Cardiac muscle cell (in vitro differentiated cells and primary cell): Measurements from ENCODE around the gene KCNMB4. TPM values are rescaled to one million over a fixed set of nuclear protein-coding genes. Genes with fewer than 3 reads are reported as not detected.

ENCODE experiments used
- DNase-seq, 2 donors: peaks; one replicate each; pipeline versions ENCODE4 v3.0.0 to v3.0.0-alpha.2; 2010 to 2017; ENCODE audit warnings: low read depth in 1 of 2, low spot score in 1 of 2
- H3K27ac ChIP-seq: fragments of 200-600 bp; sonication (generic); 2 replicates; pipeline ENCODE4 v1.5.1; 2016
- H3K27me3 ChIP-seq: fragments of 200-600 bp; sonication (generic); 2 replicates; pipeline ENCODE4 v1.6.0; 2016; ENCODE audit warnings: control low read depth
- H3K36me3 ChIP-seq: fragments of 200-600 bp; sonication (generic); 2 replicates; pipeline ENCODE4 v1.5.1; 2016; ENCODE audit warnings: control low read depth
- H3K4me1 ChIP-seq: fragments of 200-600 bp; sonication (generic); 2 replicates; pipeline ENCODE4 v1.8.1; 2017; ENCODE audit warnings: low read depth, mild to moderate bottlenecking, mixed run types
- H3K4me3 ChIP-seq: fragments of 200-600 bp; sonication (generic); 2 replicates; pipeline ENCODE4 v1.5.1; 2016; ENCODE audit warnings: mild to moderate bottlenecking
- H3K9me3 ChIP-seq: fragments of 200-600 bp; sonication (generic); 2 replicates; pipeline ENCODE4 v1.5.1; 2017; ENCODE audit warnings: low read depth, mild to moderate bottlenecking, control low read depth
- polyA plus RNA-seq: library from polyadenylated mRNA; unstranded; fragments of >200 nt; fragmentation: Nextera tagmentation; extraction: Ambion mirVana; gene quantifications from 2 replicates; pipeline ENCODE4 v1.2.1, GENCODE V29; 2016
- total RNA-seq: library from RNA; depleted of rRNA; stranded (reverse); fragments of >200 nt; gene quantifications from 2 replicates; pipeline ENCODE4 v1.2.3, GENCODE V29; 2016
- TF ChIP-seq, protein P1 (sequence below): IDR thresholded peaks from 2 replicates; pipeline ENCODE4 v1.5.1; 2012; ENCODE audit warnings: low read depth, mild to moderate bottlenecking, low read length

KCNMB4 gene
- total and polyA plus RNA-seq, 2 experiments from 2014 or later = 22.4 to 22.8 TPM

GRCh38 chr12:70418101-70418500, 52.0 kb downstream of the KCNMB4 start:
- Histone ChIP-seq H3K4me1 (no peaks in the 10 kb centered on the region), H3K4me3 (no peak overlapping the region), H3K9me3 (no peaks in the 10 kb centered on the region), H3K27ac (no peak overlapping the region), H3K27me3 (no peaks in the 10 kb centered on the region), H3K36me3 (no peaks in the 10 kb centered on the region)
- TF ChIP-seq, protein P1, sequence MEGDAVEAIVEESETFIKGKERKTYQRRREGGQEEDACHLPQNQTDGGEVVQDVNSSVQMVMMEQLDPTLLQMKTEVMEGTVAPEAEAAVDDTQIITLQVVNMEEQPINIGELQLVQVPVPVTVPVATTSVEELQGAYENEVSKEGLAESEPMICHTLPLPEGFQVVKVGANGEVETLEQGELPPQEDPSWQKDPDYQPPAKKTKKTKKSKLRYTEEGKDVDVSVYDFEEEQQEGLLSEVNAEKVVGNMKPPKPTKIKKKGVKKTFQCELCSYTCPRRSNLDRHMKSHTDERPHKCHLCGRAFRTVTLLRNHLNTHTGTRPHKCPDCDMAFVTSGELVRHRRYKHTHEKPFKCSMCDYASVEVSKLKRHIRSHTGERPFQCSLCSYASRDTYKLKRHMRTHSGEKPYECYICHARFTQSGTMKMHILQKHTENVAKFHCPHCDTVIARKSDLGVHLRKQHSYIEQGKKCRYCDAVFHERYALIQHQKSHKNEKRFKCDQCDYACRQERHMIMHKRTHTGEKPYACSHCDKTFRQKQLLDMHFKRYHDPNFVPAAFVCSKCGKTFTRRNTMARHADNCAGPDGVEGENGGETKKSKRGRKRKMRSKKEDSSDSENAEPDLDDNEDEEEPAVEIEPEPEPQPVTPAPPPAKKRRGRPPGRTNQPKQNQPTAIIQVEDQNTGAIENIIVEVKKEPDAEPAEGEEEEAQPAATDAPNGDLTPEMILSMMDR = no peak
- DNase-seq = peak in 1 of 2 donors; percentile 6

DNA sequence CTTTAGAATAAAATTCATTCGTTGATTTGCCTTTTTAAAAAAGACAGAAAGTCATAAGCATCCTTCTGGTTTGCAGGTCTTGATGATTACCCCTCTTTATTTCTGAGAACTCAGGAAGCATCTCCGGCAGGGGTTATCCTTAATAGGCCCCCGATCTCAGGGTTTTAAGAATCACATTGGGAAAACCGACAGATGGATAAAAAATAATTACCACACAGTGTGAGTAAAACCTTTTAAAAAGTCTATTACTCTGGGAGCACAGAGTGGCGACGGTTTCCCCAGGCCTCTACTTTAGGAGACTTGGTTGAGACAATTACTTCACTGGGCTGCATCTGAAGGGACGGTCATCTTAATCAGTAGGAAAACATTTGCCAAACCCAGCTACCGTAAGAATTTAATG, 56.5 kb downstream of the KCNMB4 start:
- H3K27ac ChIP-seq = no peak overlapping the region
- DNase-seq = no peak
- H3K4me3 ChIP-seq = no peak overlapping the region
- TF ChIP-seq, protein P1 = no peak
- H3K4me1 ChIP-seq = no peaks in the 10 kb centered on the region
- no peaks in the 10 kb centered on the region for H3K36me3 ChIP-seq
- no peaks in the 10 kb centered on the region for H3K9me3 ChIP-seq
- no peaks in the 10 kb centered on the region for H3K27me3 ChIP-seq

DNA sequence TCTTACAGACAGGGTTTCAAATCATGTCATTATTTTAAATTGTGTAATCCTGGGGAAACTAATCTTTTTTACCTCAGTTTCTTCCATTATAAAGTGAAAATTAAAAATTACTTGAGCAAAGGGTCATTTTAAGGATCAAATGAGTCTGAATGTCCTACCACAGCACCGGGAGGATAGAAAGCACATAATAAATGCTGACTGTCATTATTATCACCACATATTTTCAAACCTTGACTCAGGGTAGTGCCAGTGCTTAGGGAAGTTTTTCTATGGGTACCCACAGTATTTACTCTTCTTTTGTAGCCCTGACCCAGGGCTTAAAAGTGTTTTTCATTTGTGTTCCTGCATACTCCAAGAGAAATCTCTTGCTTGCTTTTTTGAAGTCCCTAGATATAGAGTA, 60.5 kb downstream of the KCNMB4 start:
- H3K9me3 ChIP-seq = no peaks in the 10 kb centered on the region
- TF ChIP-seq, protein P1 = no peak
- H3K4me3 ChIP-seq = no peak overlapping the region
- DNase-seq = no peak
- H3K27me3 ChIP-seq = no peaks in the 10 kb centered on the region
- H3K4me1 ChIP-seq = no peaks in the 10 kb centered on the region
- no peak overlapping the region for H3K27ac ChIP-seq
- no peaks in the 10 kb centered on the region for H3K36me3 ChIP-seq

- Histone ChIP-seq H3K27ac (no peak overlapping the region), H3K27me3 (no peaks in the 10 kb centered on the region), H3K4me1 (no peaks in the 10 kb centered on the region), H3K4me3 (no peak overlapping the region), H3K36me3 (no peaks in the 10 kb centered on the region), H3K9me3 (no peaks in the 10 kb centered on the region)
- TF ChIP-seq, protein P1 = no peak
- DNase-seq = peak in 1 of 2 donors; percentile 72
Observed at GRCh38 chr12:70427611-70428010, 61.5 kb downstream of the KCNMB4 start.

GRCh38 chr12:70430400-70430799, 64.3 kb downstream of the KCNMB4 start:
- DNase-seq = no peak
- Histone ChIP-seq H3K9me3 (no peaks in the 10 kb centered on the region), H3K36me3 (no peaks in the 10 kb centered on the region), H3K27ac (no peak overlapping the region), H3K27me3 (no peaks in the 10 kb centered on the region), H3K4me1 (no peaks in the 10 kb centered on the region), H3K4me3 (no peak overlapping the region)
- TF ChIP-seq, protein P1 = no peak

DNA sequence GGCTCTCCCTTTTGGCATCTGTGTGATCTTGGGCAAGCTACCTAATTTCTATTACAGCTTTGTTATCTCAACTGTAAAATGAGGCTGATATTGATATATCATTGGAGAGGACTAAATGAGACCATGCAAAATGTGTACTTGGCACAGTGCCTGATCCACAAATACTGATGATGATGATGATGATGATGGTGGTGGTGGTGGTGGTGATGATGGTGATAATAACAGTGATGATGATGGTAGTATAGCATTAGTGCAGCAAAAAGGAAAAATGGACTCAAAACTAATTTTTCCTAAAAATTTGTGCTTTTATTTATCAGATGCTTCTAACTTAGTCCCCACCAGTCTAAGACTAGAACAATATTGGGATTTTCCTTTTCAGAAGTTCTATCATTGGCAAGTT, 70.7 kb downstream of the KCNMB4 start:
- Histone ChIP-seq H3K27ac (no peak overlapping the region), H3K4me3 (no peak overlapping the region), H3K27me3 (no peaks in the 10 kb centered on the region), H3K36me3 (no peaks in the 10 kb centered on the region), H3K4me1 (no peaks in the 10 kb centered on the region), H3K9me3 (no peaks in the 10 kb centered on the region)
- DNase-seq = no peak
- TF ChIP-seq, protein P1 = no peak
